Right ventricle myocardium inferior (tissue), 1 donor: ENCODE data around the gene ATF7IP. TPM values are rescaled to one million over a fixed set of nuclear protein-coding genes. Genes with fewer than 3 reads are reported as not detected.

ENCODE experiments used
- ATAC-seq: fragments of 200-7000 bp; cut with Tn5 transposase; one replicate; pipeline ENCODE4 v1.9.1; 2020; ENCODE audit warnings: mild to moderate bottlenecking, moderate library complexity
- DNase-seq: peaks from one replicate; pipeline ENCODE4 v3.0.0; 2021; ENCODE audit errors: missing footprints
- intact Hi-C: fragments of 100-400 bp; cut with DNase I; formaldehyde crosslinking; loops from one replicate; pipeline ENCODE4 v1.11.0; 2022
- total RNA-seq: library from RNA; stranded (reverse); fragmentation: NEBNext Ultra II Directional; extraction: Animal tissue kit (Norgen Biotek cat#: 25700); gene quantifications from one replicate; pipeline ENCODE4 v1.2.1, GENCODE V29; 2021
- donor health status: DM: no; HTN: yes; CAD: no; lungs with severe emphysema.

Gene ATF7IP
- total RNA-seq, 1 donor from 2014 or later: 57.1 TPM

GRCh38 chr12:14442221-14442881, 76.9 kb downstream of the ATF7IP start:
- ATAC-seq (peak; percentile 42), DNase-seq (no peak)
- intact Hi-C loops: loop anchor here (5.0 kb wide), 1 partner anchor 40 kb away; no protein-coding TSS in a partner anchor

DNA sequence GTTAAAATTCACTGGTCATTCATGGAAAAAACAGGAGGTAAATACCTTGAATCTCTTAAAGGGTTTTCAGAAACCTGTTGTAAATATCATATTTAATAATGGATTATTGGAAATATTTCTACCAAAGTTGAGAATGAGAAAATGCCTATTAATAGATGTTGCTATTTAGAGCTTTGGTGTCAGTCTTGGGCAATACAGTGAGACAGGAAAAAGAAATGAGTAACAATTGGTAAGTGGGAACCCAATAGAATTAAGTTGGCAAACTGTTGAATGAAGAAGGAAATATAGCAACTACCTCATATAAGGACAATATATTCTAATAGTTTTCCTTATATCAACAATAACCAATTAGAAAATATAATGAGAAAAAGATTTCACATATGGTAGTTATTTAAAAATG, 78.0 kb downstream of the ATF7IP start:
- peak; percentile 46 for ATAC-seq
- DNase-seq: no peak
- intact Hi-C loops: loop anchor here (5.0 kb wide), 1 partner anchor 41 kb away; no protein-coding TSS in a partner anchor

- ATAC-seq (no peak), DNase-seq (no peak)
- intact Hi-C loops: no loop called here
Observed at GRCh38 chr12:14450479-14450878, 85.0 kb downstream of the ATF7IP start.

GRCh38 chr12:14452336-14452735, 86.9 kb downstream of the ATF7IP start:
- ATAC-seq (no peak), DNase-seq (no peak)
- intact Hi-C loops: no loop called here

GRCh38 chr12:14452865-14453264, 87.4 kb downstream of the ATF7IP start:
- DNase-seq (no peak), ATAC-seq (no peak)
- intact Hi-C loops: no loop called here

GRCh38 chr12:14454098-14454907, 88.8 kb downstream of the ATF7IP start:
- peak; percentile 42 for ATAC-seq
- no peak for DNase-seq
- intact Hi-C loops: no loop called here

- intact Hi-C loops: no loop called here
Observed at GRCh38 chr12:14460212-14460841, 94.8 kb downstream of the ATF7IP start.

GRCh38 chr12:14471497-14471896, 106.0 kb downstream of the ATF7IP start:
- no peak for ATAC-seq
- intact Hi-C loops: no loop called here
- DNase-seq: no peak

More at GRCh38 chr12:14460212-14460841, 94.8 kb downstream of the ATF7IP start:
- DNase-seq (no peak), ATAC-seq (no peak)

- intact Hi-C loops: no loop called here
- ATAC-seq: no peak
- DNase-seq: no peak
Observed at GRCh38 chr12:14473707-14474287, 108.3 kb downstream of the ATF7IP start.

GRCh38 chr12:14479004-14479403, 113.5 kb downstream of the ATF7IP start:
- intact Hi-C loops: no loop called here
- DNase-seq (no peak), ATAC-seq (no peak)

- no peak for DNase-seq
- intact Hi-C loops: no loop called here
- no peak for ATAC-seq
Observed at GRCh38 chr12:14481201-14481600, 115.7 kb downstream of the ATF7IP start.

DNA sequence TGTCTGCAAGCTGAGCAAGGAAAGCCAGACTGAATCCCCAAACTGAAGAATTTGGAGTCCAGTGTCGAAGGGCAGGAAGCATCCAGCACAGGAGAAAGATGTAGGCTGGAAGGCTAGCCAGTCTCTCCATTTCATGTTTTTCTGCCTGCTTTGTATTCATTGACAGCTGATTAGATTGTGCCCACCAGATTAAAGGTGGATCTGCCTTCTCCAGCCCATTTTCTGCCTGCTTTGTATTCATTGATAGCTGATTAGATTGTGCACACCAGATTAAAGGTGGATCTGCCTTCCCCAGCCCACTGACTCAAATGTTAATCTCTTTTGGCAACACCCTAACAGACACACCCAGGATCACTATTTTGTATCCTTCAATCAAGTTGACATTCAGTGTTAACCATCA, 116.9 kb downstream of the ATF7IP start:
- no peak for DNase-seq
- no peak for ATAC-seq
- intact Hi-C loops: no loop called here

GRCh38 chr12:14482886-14483285, 117.4 kb downstream of the ATF7IP start:
- intact Hi-C loops: no loop called here
- ATAC-seq: no peak

DNA sequence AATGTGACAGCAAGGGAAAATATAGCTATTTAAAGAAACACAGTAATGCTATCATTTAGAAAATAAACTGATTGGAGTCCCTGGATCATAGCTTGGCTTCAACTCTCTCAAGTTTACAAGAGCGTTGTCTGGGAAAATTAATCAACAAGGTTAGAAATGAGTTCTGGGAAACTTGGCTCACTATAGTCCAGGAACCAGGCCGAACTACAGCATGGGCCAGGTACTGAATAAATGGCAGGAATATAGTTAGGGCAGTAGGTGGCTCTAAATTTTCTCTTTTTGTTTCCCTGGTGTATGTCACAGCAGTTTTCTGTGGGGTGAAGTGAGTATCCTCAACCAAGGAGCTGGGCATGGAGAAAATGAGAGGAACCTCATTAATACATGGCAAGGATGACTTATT, 129.8 kb downstream of the ATF7IP start:
- no peak for ATAC-seq
- DNase-seq: no peak
- intact Hi-C loops: no loop called here

More at GRCh38 chr12:14482886-14483285, 117.4 kb downstream of the ATF7IP start:
- no peak for DNase-seq

- DNase-seq (no peak), ATAC-seq (no peak)
- intact Hi-C loops: no loop called here
Observed at GRCh38 chr12:14505626-14506596, 140.4 kb downstream of the ATF7IP start.

GRCh38 chr12:14510574-14510973, 145.1 kb downstream of the ATF7IP start:
- no peak for ATAC-seq
- intact Hi-C loops: no loop called here
- DNase-seq: no peak

DNA sequence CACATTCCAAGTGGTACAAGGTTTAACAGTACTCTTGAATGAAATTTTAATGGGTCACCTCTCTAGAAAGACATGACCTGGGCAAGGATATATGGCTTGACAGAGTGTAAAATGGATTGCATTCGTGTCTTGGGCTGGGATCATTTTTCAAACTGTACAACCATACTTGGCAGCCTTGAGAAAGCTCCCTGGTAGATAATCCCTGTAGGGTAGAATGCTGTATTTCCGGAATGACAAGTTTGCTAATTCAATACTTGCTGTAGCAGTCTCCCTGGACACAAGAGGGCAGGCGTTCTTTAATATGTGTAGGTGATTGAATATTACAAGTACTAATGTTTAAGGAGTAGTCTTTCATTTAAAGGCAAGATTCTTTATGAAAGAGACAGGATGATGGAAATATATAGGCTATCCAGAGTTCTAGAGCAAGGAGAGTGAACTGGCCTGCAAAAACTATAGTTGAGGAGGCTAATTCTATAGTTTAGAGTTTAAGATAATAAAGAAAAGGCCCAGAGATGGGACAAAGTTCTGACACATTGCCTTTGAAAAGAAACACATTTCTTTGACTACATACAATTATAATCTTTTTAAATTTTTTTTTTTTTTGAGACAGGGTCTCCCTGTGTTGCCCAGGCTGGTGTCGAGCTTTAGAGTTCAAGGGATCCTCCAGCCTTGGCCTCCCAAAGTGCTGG, 148.8 kb downstream of the ATF7IP start:
- DNase-seq (no peak), ATAC-seq (peak; percentile 44)
- intact Hi-C loops: loop anchor here (2.0 kb wide), 1 partner anchor 105 kb away; no protein-coding TSS in a partner anchor

DNA sequence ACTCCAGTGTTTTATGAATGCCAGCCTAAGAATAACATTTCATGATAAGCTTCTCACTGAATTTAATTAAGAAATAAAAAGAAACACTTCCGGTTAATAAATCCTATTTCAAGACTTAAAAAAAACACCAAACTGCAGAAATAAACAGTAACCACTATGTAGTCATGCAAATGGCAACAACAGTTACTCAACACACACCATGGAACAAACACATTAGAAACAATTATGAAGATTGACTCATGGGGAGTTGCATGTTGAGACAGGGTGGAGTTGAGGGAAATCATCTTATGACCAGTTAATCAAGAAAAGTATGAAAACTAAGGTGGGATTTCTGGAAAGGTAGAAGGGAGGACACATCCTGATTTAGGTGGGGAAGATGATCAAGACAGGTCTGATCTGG, 149.5 kb downstream of the ATF7IP start:
- intact Hi-C loops: loop anchor here (2.0 to 5.0 kb wide), 2 partner anchors 37 to 104 kb away; no protein-coding TSS in a partner anchor
- ATAC-seq (no peak), DNase-seq (no peak)
